Keratinocyte (primary cell): ENCODE data around the gene PM20D1.
A peak's percentile ranks its signal among the peaks of the same experiment; 100 is the strongest.

Experiments
- CTCF ChIP-seq, 3 experiments: IDR thresholded peaks in 1 of 3; conservative IDR thresholded peaks in 1 of 3; optimal IDR thresholded peaks in 1 of 3; 2 replicates in 2 of 3; 3 replicates in 1 of 3; pipeline versions ENCODE3 to v1.5.1; 2011; ENCODE audit warnings: low read length in 3 of 3, mild to moderate bottlenecking in 3 of 3, moderate library complexity in 2 of 3, control low read depth in 1 of 3, inconsistent platforms in 1 of 3; ENCODE audit not compliant: insufficient read depth in 2 of 3; ENCODE audit errors: extremely low read depth in 1 of 3
- EZH2 ChIP-seq: IDR thresholded peaks from one replicate; pipeline ENCODE4 v1.6.1; 2012; ENCODE audit warnings: inconsistent platforms, mild to moderate bottlenecking, low read length, moderate library complexity

GRCh38 chr1:205791568-205792180 is 58.3 kb downstream of the PM20D1 start:
- peak; percentile 87 to 94 (median 93) for TF ChIP-seq CTCF (optimal IDR thresholded peaks at IDR 0.05 in 1 of 3, IDR thresholded peaks at IDR 0.05 in 1 of 3, conservative IDR thresholded peaks at IDR 0.05 in 1 of 3; ENCODE audit: extremely low read depth in 1 of 3, insufficient read depth in 2 of 3, low read length in 3 of 3)
- no peak for TF ChIP-seq EZH2
